Tibial nerve (tissue), 4 donors: ENCODE data around the gene FAM227B. TPM values are rescaled to one million over a fixed set of nuclear protein-coding genes. Genes with fewer than 3 reads are reported as not detected.

Experiments used
- DNase-seq, 2 donors: peaks; one replicate each; pipeline ENCODE4 v3.0.0-alpha.2; 2019; ENCODE audit warnings: low spot score in 2 of 2
- H3K27ac ChIP-seq, 4 donors: fragments of 200-600 bp; sonication (generic) in 3 of 4; one replicate each; pipeline ENCODE4 v1.5.1; 2017 to 2019; ENCODE audit warnings: mild to moderate bottlenecking in 1 of 4
- H3K27me3 ChIP-seq, 2 donors: fragments of 200-600 bp; sonication (generic) in 1 of 2; one replicate each; pipeline versions ENCODE4 v1.5.1 to v1.6.0; 2017 to 2019
- H3K36me3 ChIP-seq, 3 donors: fragments of 200-600 bp; sonication (generic); one replicate each; pipeline ENCODE4 v1.5.1; 2018 to 2019
- H3K4me1 ChIP-seq, 4 donors: fragments of 200-600 bp; sonication (generic) in 3 of 4; one replicate each; pipeline ENCODE4 v1.5.1; 2017 to 2019
- H3K4me3 ChIP-seq, 4 donors: fragments of 200-600 bp; sonication (generic) in 3 of 4; one replicate each; pipeline ENCODE4 v1.5.1; 2017 to 2019; ENCODE audit warnings: mild to moderate bottlenecking in 1 of 4, moderate library complexity in 1 of 4
- H3K9me3 ChIP-seq, 4 donors: fragments of 200-600 bp; sonication (generic) in 3 of 4; one replicate each; pipeline ENCODE4 v1.5.1; 2017 to 2019
- EP300 ChIP-seq, 2 donors: sonication (generic); formaldehyde crosslinking; IDR thresholded peaks; one replicate each; pipeline ENCODE4 v1.6.1; 2017; ENCODE audit warnings: antibody characterized with exemption in 2 of 2, mild to moderate bottlenecking in 1 of 2
- POLR2A ChIP-seq, 2 donors: fragments of 450-650 bp; IDR thresholded peaks; one replicate each; pipeline ENCODE4 v1.6.1; 2017; ENCODE audit warnings: antibody characterized with exemption in 2 of 2, mild to moderate bottlenecking in 2 of 2, moderate library complexity in 2 of 2
- WGBS, 2 donors: methylation state at CpG; one replicate each; pipeline ENCODE4 v1.1.5; 2018; 5-methylcytosine and 5-hydroxymethylcytosine counted together
- total RNA-seq, 4 donors: library from RNA; depleted of rRNA; stranded (reverse); fragments of >200 nt; gene quantifications; one replicate each; pipeline ENCODE4 v1.1.0, GENCODE V29; 2016
- TF ChIP-seq, protein P1 (sequence below), 5 experiments: fragments of 200-600 bp in 3 of 5; fragments of 450-650 bp in 2 of 5; sonication (generic) in 3 of 5; IDR thresholded peaks; one replicate each; pipeline ENCODE4 v1.5.1; 2016 to 2019; ENCODE audit warnings: antibody characterized with exemption in 5 of 5, mild to moderate bottlenecking in 3 of 5, moderate library complexity in 2 of 5

Gene FAM227B
- total RNA-seq, 4 donors from 2014 or later: 2.1 to 14.2 (median 7.7) TPM

DNA sequence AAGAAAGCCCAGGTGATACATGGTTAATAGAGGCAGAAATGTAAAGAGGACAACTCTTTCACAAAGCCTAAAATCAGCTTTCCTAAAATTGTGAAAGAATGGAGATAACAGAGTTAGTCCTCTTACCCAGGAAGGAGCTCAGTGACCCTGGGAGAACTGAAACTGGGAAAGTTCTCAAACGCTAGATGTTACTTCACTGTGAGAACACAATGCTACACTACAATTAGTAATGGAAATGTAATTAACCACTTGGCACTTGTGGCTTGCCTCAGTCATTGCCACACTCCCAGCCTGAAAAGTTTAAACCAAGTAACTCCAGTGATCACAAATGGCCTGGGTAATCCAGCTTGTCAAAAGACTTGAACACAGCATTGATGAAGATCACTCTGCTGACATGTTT is 300.3 kb downstream of the FAM227B start:
- DNase-seq: no peak
- 72 to 79% methylated on average over 1 of the region's 1 CpG for WGBS, 2 donors
- Histone ChIP-seq H3K4me3 (no peak overlapping the region), H3K36me3 (peaks cover 0 to 30% (median 0%) of the 10 kb centered on the region in 3 donors), H3K9me3 (no peaks in the 10 kb centered on the region), H3K4me1 (peaks cover 0 to 4% (median 0%) of the 10 kb centered on the region in 4 donors), H3K27ac (no peak overlapping the region), H3K27me3 (no peaks in the 10 kb centered on the region)
- TF ChIP-seq EP300 (IDR thresholded peaks at IDR 0.05): no peak
- no peak for TF ChIP-seq POLR2A (IDR thresholded peaks at IDR 0.05)
- TF ChIP-seq, protein P1, sequence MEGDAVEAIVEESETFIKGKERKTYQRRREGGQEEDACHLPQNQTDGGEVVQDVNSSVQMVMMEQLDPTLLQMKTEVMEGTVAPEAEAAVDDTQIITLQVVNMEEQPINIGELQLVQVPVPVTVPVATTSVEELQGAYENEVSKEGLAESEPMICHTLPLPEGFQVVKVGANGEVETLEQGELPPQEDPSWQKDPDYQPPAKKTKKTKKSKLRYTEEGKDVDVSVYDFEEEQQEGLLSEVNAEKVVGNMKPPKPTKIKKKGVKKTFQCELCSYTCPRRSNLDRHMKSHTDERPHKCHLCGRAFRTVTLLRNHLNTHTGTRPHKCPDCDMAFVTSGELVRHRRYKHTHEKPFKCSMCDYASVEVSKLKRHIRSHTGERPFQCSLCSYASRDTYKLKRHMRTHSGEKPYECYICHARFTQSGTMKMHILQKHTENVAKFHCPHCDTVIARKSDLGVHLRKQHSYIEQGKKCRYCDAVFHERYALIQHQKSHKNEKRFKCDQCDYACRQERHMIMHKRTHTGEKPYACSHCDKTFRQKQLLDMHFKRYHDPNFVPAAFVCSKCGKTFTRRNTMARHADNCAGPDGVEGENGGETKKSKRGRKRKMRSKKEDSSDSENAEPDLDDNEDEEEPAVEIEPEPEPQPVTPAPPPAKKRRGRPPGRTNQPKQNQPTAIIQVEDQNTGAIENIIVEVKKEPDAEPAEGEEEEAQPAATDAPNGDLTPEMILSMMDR (IDR thresholded peaks at IDR 0.05): no peak

DNA sequence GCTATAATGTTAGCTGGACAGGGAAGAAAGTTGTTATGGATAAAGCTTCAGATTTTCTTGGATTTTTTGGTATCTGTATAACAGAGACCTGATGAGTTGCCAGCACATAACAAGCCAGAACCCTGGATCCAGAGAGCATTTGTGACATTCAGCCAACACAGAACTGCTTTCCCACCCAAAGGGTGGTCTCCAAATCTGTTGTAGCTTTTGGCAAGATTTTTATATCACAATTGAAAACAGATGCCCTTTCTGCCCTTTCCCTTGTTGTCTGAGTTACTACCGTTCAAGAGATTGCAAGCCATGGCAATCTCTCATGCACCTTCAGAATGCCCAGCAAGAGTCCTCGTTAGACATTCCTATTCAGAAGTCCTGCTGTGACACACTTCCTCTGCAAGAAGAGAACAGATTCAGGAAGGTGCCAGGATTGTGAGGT is 305.2 kb downstream of the FAM227B start:
- H3K4me1 ChIP-seq: peaks cover 0 to 21% (median 0%) of the 10 kb centered on the region in 4 donors
- H3K27me3 ChIP-seq: no peaks in the 10 kb centered on the region
- H3K36me3 ChIP-seq: peaks cover 0 to 29% (median 0%) of the 10 kb centered on the region in 3 donors
- no peak overlapping the region for H3K27ac ChIP-seq
- H3K4me3 ChIP-seq: no peak overlapping the region
- 34 to 47% methylated on average over 2 of the region's 2 CpGs for WGBS, 2 donors
- H3K9me3 ChIP-seq: no peaks in the 10 kb centered on the region
- DNase-seq: no peak
- TF ChIP-seq POLR2A (IDR thresholded peaks at IDR 0.05) (no peak), EP300 (IDR thresholded peaks at IDR 0.05) (no peak)
- TF ChIP-seq, protein P1 (IDR thresholded peaks at IDR 0.05): no peak

DNA sequence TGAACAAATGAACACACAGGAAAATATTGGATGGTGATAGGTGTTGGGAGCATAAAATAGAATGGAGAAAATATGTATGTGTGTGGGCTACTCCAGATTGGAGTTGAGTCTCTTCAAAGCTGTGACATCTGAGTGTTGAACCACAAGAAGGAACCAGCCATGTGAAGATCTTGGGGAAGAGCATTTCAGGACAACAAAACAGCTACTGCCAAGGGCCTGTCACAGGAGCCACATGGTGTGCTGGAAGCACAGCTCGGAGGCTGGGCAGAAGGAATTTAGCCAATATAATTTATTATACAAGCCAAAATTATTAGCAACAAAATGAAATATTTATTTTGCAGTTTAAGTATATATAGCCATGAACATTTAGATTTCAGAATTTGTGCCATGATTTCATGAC is 305.9 kb downstream of the FAM227B start:
- Histone ChIP-seq H3K9me3 (no peaks in the 10 kb centered on the region), H3K4me3 (no peak overlapping the region), H3K27ac (no peak overlapping the region), H3K36me3 (peaks cover 0 to 23% (median 0%) of the 10 kb centered on the region in 3 donors), H3K4me1 (peaks cover 0 to 21% (median 0%) of the 10 kb centered on the region in 4 donors), H3K27me3 (no peaks in the 10 kb centered on the region)
- no peak for DNase-seq
- TF ChIP-seq, protein P1 (IDR thresholded peaks at IDR 0.05): no peak
- 73 to 78% methylated on average over 1 of the region's 1 CpG for WGBS, 2 donors

DNA sequence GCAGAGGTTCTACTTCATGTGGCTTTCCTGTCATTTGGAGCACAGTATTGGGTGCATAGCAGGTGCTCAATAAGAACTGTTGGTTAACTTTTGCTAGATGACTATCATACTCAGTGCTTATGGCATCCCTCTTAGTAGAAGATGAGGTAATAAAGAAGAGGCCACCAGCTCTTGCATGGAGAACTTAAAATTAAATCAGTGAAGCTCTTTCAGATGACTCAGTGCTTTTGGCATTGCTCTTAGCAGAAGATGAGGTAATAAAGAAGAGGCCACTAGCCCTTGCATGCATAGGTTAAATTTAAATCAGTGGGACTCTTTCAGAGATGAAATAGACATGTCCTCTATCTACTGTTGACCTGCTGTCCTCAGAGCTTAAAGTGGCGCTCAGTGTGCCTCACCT is 307.0 kb downstream of the FAM227B start:
- 96 to 100% methylated on average over 1 of the region's 1 CpG for WGBS, 2 donors
- DNase-seq: no peak
- no peak overlapping the region for H3K27ac ChIP-seq
- TF ChIP-seq, protein P1 (IDR thresholded peaks at IDR 0.05): no peak
- no peak for TF ChIP-seq POLR2A (IDR thresholded peaks at IDR 0.05)
- TF ChIP-seq EP300 (IDR thresholded peaks at IDR 0.05): no peak
- no peaks in the 10 kb centered on the region for H3K27me3 ChIP-seq
- no peak overlapping the region for H3K4me3 ChIP-seq
- H3K9me3 ChIP-seq: no peaks in the 10 kb centered on the region
- peaks cover 0 to 17% (median 0%) of the 10 kb centered on the region in 3 donors for H3K36me3 ChIP-seq
- H3K4me1 ChIP-seq: peaks cover 0 to 21% (median 0%) of the 10 kb centered on the region in 4 donors

DNA sequence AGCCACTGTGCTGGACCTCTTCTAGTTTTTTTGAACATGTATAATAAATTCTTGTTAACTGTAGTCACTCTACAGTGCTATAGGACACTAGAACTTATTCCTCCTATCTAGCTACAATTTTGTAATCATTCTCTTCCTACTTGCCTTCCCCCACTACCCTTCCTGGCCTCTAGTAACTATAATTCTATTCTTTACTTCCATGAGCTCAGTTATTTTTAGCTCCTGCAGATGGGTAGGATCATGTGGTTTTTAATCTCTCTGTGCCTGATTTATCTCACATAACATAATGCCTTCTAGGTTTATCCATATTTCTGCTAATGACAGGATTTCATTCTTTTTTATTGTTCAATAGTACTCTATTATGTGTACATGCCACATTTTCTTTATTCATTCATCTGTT is 310.7 kb downstream of the FAM227B start:
- peaks cover 0 to 13% (median 0%) of the 10 kb centered on the region in 4 donors for H3K4me1 ChIP-seq
- no peak for TF ChIP-seq POLR2A (IDR thresholded peaks at IDR 0.05)

DNA sequence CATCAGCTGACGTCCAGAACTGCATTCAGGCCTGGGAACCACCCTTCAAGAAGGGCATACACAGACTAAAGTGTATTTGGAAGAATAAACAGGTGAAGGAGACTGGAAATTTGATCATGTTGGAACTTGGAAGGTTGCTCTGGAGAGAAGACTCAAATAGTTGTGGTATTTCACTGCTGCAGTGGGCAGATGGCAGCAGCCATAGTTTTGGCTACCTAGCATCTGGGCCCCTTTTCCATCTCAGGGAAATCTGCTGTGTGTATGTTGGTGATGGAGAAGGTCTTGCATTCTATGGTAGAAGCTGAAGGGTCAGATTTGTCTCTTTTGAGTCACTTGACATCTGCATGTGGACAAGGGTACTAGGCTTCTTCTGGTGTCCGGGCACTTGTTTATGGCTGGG is 311.9 kb downstream of the FAM227B start:
- Histone ChIP-seq H3K36me3 (peaks cover 0 to 41% (median 0%) of the 10 kb centered on the region in 3 donors), H3K27me3 (no peaks in the 10 kb centered on the region), H3K27ac (no peak overlapping the region), H3K4me1 (peaks cover 0 to 1% (median 0%) of the 10 kb centered on the region in 4 donors), H3K4me3 (no peak overlapping the region), H3K9me3 (no peaks in the 10 kb centered on the region)
- TF ChIP-seq POLR2A (IDR thresholded peaks at IDR 0.05): no peak
- no peak for TF ChIP-seq EP300 (IDR thresholded peaks at IDR 0.05)
- TF ChIP-seq, protein P1 (IDR thresholded peaks at IDR 0.05): no peak
- 87 to 96% methylated on average over 2 of the region's 2 CpGs for WGBS, 2 donors
- DNase-seq: no peak

More for the DNA sequence above, 310.7 kb downstream of the FAM227B start:
- no peaks in the 10 kb centered on the region for H3K27me3 ChIP-seq
- H3K27ac ChIP-seq: no peak overlapping the region
- no peak overlapping the region for H3K4me3 ChIP-seq
- peaks cover 0 to 30% (median 0%) of the 10 kb centered on the region in 3 donors for H3K36me3 ChIP-seq
- no peak for DNase-seq
- no peaks in the 10 kb centered on the region for H3K9me3 ChIP-seq
